HepG2 (cell line): ENCODE results near the gene GJC2. TPM values are rescaled to one million over a fixed set of nuclear protein-coding genes. Genes with fewer than 3 reads are reported as not detected.

ENCODE experiments used
- ARHGAP35 ChIP-seq: sonication (generic); formaldehyde crosslinking; IDR thresholded peaks from 2 replicates; pipeline ENCODE4 v1.9.0; 2022; ENCODE audit warnings: mild to moderate bottlenecking, inconsistent platforms, moderate library complexity, missing genetic modification reagents, borderline replicate concordance
- ATF5 ChIP-seq: sonication (generic); formaldehyde crosslinking; IDR thresholded peaks from 2 replicates; pipeline ENCODE4 v1.4.0; 2020; ENCODE audit warnings: mild to moderate bottlenecking, low read depth, missing genetic modification reagents
- ATF6 ChIP-seq: sonication (generic); formaldehyde crosslinking; conservative IDR thresholded peaks from 2 replicates; pipeline ENCODE4 v1.4.0; 2020; ENCODE audit warnings: missing genetic modification reagents
- CCDC6 ChIP-seq: sonication (generic); formaldehyde crosslinking; IDR thresholded peaks from 2 replicates; pipeline ENCODE4 v1.8.1; 2022; ENCODE audit warnings: mild to moderate bottlenecking, missing genetic modification reagents, moderate library complexity
- FOXK1 ChIP-seq: sonication (generic); formaldehyde crosslinking; IDR thresholded peaks from 2 replicates; pipeline ENCODE4 v1.4.0; 2020; ENCODE audit warnings: low read depth, missing genetic modification reagents, borderline replicate concordance
- GMEB1 ChIP-seq: sonication (generic); formaldehyde crosslinking; IDR thresholded peaks from 2 replicates; pipeline ENCODE4 v1.5.1; 2020; ENCODE audit warnings: missing genetic modification reagents, mild to moderate bottlenecking, borderline replicate concordance
- KDM5B ChIP-seq: sonication (generic); formaldehyde crosslinking; IDR thresholded peaks from 2 replicates; pipeline ENCODE4 v1.4.0; 2020; ENCODE audit warnings: missing genetic modification reagents, mild to moderate bottlenecking, borderline replicate concordance
- NFKBIZ ChIP-seq: IDR thresholded peaks from 2 replicates; pipeline ENCODE4 v1.6.1; 2018; ENCODE audit warnings: missing genetic modification reagents, missing compliant biosample characterization
- SALL2 ChIP-seq: sonication (generic); formaldehyde crosslinking; IDR thresholded peaks from 2 replicates; pipeline ENCODE4 v1.8.1; 2023; ENCODE audit warnings: mild to moderate bottlenecking, missing genetic modification reagents, inconsistent platforms
- SRSF4 ChIP-seq: fragments of 200-400 bp; formaldehyde crosslinking; IDR thresholded peaks from one replicate; pipeline ENCODE4 v1.6.1; 2018; ENCODE audit warnings: mild to moderate bottlenecking, low read depth, low read length, moderate library complexity; ENCODE audit not compliant: poor library complexity, severe bottlenecking
- SRSF9 ChIP-seq: fragments of 200-400 bp; formaldehyde crosslinking; IDR thresholded peaks from 2 replicates; pipeline ENCODE4 v1.6.1; 2018; ENCODE audit warnings: borderline replicate concordance, mild to moderate bottlenecking, low read depth, low read length; ENCODE audit not compliant: insufficient read depth, poor library complexity, severe bottlenecking
- TMF1 ChIP-seq: sonication (generic); formaldehyde crosslinking; IDR thresholded peaks from 2 replicates; pipeline ENCODE4 v1.8.1; 2022; ENCODE audit warnings: low read depth, missing genetic modification reagents
- ZBTB21 ChIP-seq: sonication (generic); formaldehyde crosslinking; IDR thresholded peaks from 2 replicates; pipeline ENCODE4 v1.4.0; 2020; ENCODE audit warnings: missing genetic modification reagents
- ZC3H4 ChIP-seq: sonication (generic); formaldehyde crosslinking; IDR thresholded peaks from 2 replicates; pipeline ENCODE4 v1.4.0; 2020; ENCODE audit warnings: missing genetic modification reagents, borderline replicate concordance
- ZNF263 ChIP-seq: sonication (generic); formaldehyde crosslinking; IDR thresholded peaks from 2 replicates; pipeline ENCODE4 v1.4.0; 2020; ENCODE audit warnings: missing genetic modification reagents
- ZNF543 ChIP-seq: sonication (generic); formaldehyde crosslinking; IDR thresholded peaks from 2 replicates; pipeline ENCODE4 v1.4.0; 2020; ENCODE audit warnings: mild to moderate bottlenecking, missing genetic modification reagents
- ZNF589 ChIP-seq: sonication (generic); formaldehyde crosslinking; conservative IDR thresholded peaks from 2 replicates; pipeline ENCODE4 v1.8.0; 2022; ENCODE audit warnings: mild to moderate bottlenecking, moderate library complexity, missing genetic modification reagents
- ZNF740 ChIP-seq: sonication (generic); formaldehyde crosslinking; IDR thresholded peaks from 2 replicates; pipeline ENCODE4 v1.4.0; 2020; ENCODE audit warnings: missing genetic modification reagents
- polyA plus RNA-seq, 8 experiments: library from polyadenylated mRNA; depleted of rRNA in 3 of 8; stranded (reverse) in 7 of 8; unstranded in 1 of 8; fragments of >200 nt; fragmentation: Illumina TruSeq in 4 of 8; extraction: Trizol in 4 of 8; gene quantifications; 2 replicates each; pipeline versions ENCODE4 v1.2.1 to v1.2.3, GENCODE V29; 2011 to 2016; ENCODE audit warnings: low read depth in 4 of 8, missing spikeins in 1 of 8, mixed read lengths in 1 of 8; ENCODE audit not compliant: insufficient read depth in 1 of 8
- total RNA-seq, 5 experiments: library from RNA; depleted of rRNA; stranded (reverse); fragments of >200 nt; fragmentation: Illumina TruSeq; extraction: Trizol; gene quantifications; 2 replicates each; pipeline ENCODE4 v1.2.3, GENCODE V29; 2016; ENCODE audit warnings: low read depth in 1 of 5
- TF ChIP-seq, protein P1 (sequence below), 2 experiments: IDR thresholded peaks; 2 replicates each; pipeline ENCODE4 v1.6.1; 2011 to 2012; ENCODE audit warnings: low read length in 2 of 2, borderline replicate concordance in 1 of 2, low read depth in 1 of 2, mild to moderate bottlenecking in 1 of 2, moderate library complexity in 1 of 2

The GJC2 gene
- total and polyA plus RNA-seq, 2 of the 13 experiments (the other 11 are each of a cell fraction or from before 2014, with no cell fraction given) = 1.6 to 3.8 TPM

GRCh38 chr1:228165372-228166169, 15.8 kb downstream of the GJC2 start, which contains the start of gene IBA57 (continued):
- TF ChIP-seq ZC3H4 (CRISPR knock-in tag) = no peak; the same call in 1 of the 2 replicates
- TF ChIP-seq ARHGAP35 = no peak
- TF ChIP-seq FOXK1 (CRISPR knock-in tag) = 0 out of 2 replicates have a peak, but pooled peaks have one; percentile 35
- peak; percentile 73; the same call in 1 of the 2 replicates for TF ChIP-seq ZNF543 (CRISPR knock-in tag)
- TF ChIP-seq TMF1 (CRISPR knock-in tag) = peak; percentile 17; the same call in 1 of the 2 replicates
- peak; percentile 97 for TF ChIP-seq GMEB1 (CRISPR knock-in tag)
- TF ChIP-seq SRSF9 = no peak
- TF ChIP-seq KDM5B (CRISPR knock-in tag) = no peak
- TF ChIP-seq ZNF740 (CRISPR knock-in tag) = peak; percentile 28; the same call in 1 of the 2 replicates
- TF ChIP-seq SRSF4 = no peak
- peak; percentile 96 for TF ChIP-seq ZBTB21 (CRISPR knock-in tag)
- no peak for TF ChIP-seq SALL2 (CRISPR knock-in tag)
- TF ChIP-seq, protein P1, sequence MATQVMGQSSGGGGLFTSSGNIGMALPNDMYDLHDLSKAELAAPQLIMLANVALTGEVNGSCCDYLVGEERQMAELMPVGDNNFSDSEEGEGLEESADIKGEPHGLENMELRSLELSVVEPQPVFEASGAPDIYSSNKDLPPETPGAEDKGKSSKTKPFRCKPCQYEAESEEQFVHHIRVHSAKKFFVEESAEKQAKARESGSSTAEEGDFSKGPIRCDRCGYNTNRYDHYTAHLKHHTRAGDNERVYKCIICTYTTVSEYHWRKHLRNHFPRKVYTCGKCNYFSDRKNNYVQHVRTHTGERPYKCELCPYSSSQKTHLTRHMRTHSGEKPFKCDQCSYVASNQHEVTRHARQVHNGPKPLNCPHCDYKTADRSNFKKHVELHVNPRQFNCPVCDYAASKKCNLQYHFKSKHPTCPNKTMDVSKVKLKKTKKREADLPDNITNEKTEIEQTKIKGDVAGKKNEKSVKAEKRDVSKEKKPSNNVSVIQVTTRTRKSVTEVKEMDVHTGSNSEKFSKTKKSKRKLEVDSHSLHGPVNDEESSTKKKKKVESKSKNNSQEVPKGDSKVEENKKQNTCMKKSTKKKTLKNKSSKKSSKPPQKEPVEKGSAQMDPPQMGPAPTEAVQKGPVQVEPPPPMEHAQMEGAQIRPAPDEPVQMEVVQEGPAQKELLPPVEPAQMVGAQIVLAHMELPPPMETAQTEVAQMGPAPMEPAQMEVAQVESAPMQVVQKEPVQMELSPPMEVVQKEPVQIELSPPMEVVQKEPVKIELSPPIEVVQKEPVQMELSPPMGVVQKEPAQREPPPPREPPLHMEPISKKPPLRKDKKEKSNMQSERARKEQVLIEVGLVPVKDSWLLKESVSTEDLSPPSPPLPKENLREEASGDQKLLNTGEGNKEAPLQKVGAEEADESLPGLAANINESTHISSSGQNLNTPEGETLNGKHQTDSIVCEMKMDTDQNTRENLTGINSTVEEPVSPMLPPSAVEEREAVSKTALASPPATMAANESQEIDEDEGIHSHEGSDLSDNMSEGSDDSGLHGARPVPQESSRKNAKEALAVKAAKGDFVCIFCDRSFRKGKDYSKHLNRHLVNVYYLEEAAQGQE (IDR thresholded peaks at IDR 0.05; ENCODE audit: borderline replicate concordance in 1 of 2, low read depth in 1 of 2, low read length in 2 of 2) = peak in 1 of 2 experiments; percentile 53; a peak in 1 of 4 replicates
- TF ChIP-seq NFKBIZ (CRISPR knock-in tag) = 0 out of 2 replicates have a peak, but pooled peaks have one; percentile 40
- no peak for TF ChIP-seq ZNF263 (CRISPR knock-in tag)
- 0 out of 2 replicates have a peak, but pooled peaks have one; percentile 10 for TF ChIP-seq ZNF589 (CRISPR knock-in tag)
- no peak; the same call in 1 of the 2 replicates for TF ChIP-seq ATF6 (CRISPR knock-in tag)
- TF ChIP-seq CCDC6 = peak; percentile 97
- TF ChIP-seq ATF5 (CRISPR knock-in tag) = no peak
